ENCODE data around the gene NBPF3.

The NBPF3 gene

GRCh38 chr1:21532992-21533534 is 93.1 kb downstream of the NBPF3 start:
- no peak for TF ChIP-seq CTCF (IDR thresholded peaks at IDR 0.05; ENCODE audit: extremely low read depth, missing control alignments)
- DNase-seq (ENCODE audit: low spot score), result no peak

DNA sequence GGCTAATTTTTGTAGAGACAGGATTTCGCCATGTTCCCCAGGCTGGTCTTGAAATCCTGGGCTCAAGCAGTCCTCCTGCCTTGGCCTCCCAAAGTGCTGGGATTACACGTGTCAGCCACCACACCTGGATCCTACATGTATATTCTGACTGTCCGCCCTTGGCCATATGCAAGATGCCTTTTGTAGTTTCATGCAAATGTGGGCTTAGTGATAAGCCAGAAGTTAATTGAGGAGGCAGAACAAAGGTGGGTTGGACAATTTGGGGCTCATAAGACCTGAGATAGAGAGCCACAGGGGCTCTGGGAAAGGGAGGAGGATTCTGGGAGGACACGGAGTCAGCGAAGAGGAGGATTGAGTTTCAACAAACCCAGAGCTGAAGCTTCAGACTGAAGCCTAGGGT is 94.2 kb downstream of the NBPF3 start:
- no peak for TF ChIP-seq CTCF (IDR thresholded peaks at IDR 0.05; ENCODE audit: extremely low read depth, missing control alignments)
- no peak for DNase-seq (ENCODE audit: low spot score)

All from GM20000 (cell line).